NCI-H146 treated with DMSO at 0.1 percent for 48 hours (cell line): ENCODE results near the gene BGN.

Experiments
- DNase-seq: peaks from one replicate; lab custom pipeline; 2025; ENCODE audit not compliant: unreplicated experiment; lab: John Stamatoyannopoulos, UW

The BGN gene

GRCh38 chrX:153460826-153461225 lies 34.0 kb upstream of the BGN start:
- DNase-seq, result peak; percentile 1

DNA sequence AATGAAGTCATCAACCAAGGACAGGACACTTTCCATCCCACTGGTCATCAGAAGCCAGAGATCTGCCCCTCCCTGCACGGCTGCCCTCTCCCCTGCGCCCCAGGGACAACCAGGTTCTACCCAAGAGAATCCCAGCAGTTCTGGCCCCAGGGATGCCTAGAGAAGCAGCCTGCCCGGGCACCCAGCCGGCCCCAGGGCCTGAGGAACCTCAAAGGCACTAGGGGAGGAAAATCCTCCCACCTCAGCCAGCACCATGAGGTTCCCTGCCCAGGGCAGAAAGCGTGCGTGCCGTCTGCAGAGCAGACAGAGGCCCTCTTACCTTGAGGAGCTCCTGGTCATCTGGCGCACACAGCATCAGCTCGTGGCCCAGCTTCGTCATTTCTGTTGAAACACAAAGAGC lies 32.5 kb upstream of the BGN start:
- DNase-seq, result no peak

DNA sequence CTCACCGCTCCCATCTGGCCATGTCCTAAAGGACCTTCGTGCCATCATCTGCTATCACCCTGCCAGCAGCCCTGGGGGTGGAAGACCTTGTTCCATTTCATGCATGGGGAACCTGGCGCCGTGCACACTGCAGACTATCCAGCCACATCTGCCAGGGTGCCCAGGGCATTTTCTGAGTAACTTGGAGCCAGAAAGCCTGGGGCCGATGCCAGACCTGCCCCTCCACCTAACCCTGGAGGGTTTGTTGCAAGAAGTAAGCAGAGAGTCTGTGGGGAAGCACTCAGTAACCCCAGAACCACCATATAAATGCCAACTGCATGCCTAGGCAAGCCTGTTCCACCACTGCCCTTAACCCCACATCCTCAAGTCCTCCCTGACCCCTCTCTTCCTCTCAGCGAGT lies 31.7 kb upstream of the BGN start:
- DNase-seq, result no peak

GRCh38 chrX:153463556-153463955 lies 31.2 kb upstream of the BGN start:
- DNase-seq, result no peak

GRCh38 chrX:153464116-153464515 lies 30.7 kb upstream of the BGN start:
- DNase-seq, result no peak

DNA sequence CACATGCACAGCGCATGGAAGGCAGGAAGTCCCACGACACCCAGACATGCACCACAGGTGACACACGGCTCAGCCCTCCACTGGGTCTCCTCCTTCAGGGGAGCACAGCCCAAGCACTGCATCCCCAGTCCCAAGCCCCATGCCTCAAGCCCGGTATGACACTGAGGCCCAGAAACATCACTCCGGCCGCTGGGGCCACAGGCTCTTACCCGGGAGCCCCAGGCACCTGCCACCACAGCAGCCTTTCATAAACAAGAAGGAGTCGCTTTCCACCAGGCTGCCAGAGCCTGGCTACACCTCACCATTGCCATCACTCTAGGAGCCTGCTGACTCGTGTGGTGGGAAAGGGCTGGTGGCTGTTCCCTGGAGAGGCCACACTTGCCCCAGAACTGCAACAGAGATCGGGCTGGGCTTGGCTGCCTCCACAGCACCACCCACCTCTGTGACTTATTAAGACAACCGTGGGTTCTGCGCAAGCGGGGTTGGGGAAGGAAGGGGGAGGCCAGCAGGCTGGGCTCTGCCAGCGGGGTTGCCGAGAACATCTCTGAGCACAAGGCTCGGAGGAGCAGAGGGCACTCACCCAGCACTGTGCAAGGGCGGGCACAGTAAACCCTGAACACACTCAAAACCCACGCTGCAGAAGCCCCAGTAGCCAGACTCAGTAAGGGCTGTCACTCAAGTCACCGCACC lies 28.9 kb upstream of the BGN start:
- DNase-seq, result no peak

DNA sequence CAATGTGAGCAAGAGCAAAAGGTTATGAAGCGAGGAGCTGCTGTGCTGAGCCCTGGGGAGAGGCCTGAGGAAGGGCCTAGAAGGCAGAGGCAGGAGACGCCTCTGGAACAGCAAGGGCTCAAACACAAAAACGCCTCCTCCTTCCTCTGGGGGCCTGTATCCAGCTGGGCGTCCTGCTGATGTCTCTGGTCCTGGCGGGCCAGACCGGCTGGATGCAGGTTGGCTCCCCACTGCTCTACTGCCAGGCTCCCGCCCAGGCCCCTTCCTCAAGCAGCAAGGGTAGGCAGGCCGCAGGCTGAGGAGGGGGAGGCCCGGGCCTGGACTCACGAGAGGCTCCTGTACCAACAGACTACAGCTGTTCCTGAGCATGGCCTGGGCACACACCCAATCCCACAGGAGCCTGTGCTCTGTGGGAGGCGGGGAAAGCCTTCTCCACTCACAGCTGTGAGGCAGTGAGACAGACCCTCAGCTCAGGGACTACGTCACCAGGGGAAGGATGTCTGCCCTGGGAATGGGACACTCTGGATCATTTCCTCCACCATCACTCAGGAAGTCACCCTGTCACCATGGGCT lies 26.7 kb upstream of the BGN start:
- DNase-seq, result no peak

- no peak for DNase-seq
Observed at GRCh38 chrX:153469811-153470410, 24.9 kb upstream of the BGN start.

- peak; percentile 84 for DNase-seq
Observed at GRCh38 chrX:153470411-153471363, 24.1 kb upstream of the BGN start, which contains the start of gene HAUS7. HAUS7 (minus strand) TSS chrX:153470576; CDS start chrX:153470557, 19 bp downstream.

- DNase-seq, result no peak
Observed at GRCh38 chrX:153471663-153472280, 23.0 kb upstream of the BGN start.

- no peak for DNase-seq
Observed at GRCh38 chrX:153473126-153473525, 21.7 kb upstream of the BGN start.

DNA sequence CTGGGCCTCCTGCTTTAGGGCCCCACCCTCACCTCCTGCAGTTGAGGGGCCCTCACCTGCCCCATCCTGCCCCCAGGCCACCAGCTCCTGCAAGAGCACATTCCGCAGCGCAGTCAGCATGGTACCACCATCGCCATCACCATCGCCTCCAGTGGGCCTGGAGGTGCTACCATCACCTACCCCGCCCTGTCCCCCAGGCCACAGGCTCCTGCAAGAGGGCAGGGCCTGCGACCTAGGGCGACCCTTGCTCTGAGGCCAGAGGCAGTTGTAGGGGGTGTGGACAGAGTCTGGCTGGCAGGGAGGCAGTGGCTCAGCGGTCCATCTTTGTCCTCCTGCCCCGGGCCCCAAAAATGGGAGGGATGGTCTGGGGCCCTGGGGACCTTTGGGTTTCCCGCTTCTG lies 20.5 kb upstream of the BGN start:
- no peak for DNase-seq

GRCh38 chrX:153474718-153475117 lies 20.1 kb upstream of the BGN start:
- DNase-seq, result no peak

GRCh38 chrX:153475271-153475670 lies 19.5 kb upstream of the BGN start:
- no peak for DNase-seq

GRCh38 chrX:153475751-153476281 lies 19.0 kb upstream of the BGN start:
- no peak for DNase-seq

DNA sequence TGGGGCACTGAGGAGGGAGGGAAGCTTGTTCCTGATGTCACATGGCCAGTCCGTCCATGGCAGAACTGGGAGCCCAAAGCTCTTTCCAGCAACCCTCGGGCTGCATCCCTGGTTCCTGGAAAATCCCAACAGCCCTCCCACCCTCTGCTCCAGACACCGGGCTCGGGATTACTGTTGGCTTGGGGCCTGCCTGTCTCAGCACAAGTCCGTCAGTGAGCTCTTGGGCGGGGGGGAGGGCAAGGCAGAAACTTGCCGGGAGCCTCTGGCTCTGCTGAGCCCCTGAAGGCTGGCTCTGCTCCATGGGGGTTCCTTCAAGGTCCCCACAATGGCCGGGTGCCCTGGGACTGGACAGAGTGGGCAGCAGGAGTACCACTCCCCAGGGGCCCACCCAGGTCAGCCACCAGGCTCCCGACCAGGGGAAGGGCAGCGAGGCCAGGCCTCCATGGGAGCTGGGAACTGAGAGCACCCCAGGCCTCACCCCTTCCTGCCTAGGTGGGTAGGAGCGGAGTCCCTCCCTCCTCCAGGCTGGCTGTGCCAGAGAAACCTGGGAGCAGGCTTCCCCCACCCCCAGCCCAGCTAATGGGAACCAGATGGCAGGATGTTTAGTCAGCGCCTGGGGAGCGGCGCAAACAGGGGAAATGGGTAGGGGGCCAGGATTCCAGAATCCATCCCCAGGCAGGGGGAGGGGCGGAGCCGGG lies 18.0 kb upstream of the BGN start:
- DNase-seq, result peak; percentile 11

DNA sequence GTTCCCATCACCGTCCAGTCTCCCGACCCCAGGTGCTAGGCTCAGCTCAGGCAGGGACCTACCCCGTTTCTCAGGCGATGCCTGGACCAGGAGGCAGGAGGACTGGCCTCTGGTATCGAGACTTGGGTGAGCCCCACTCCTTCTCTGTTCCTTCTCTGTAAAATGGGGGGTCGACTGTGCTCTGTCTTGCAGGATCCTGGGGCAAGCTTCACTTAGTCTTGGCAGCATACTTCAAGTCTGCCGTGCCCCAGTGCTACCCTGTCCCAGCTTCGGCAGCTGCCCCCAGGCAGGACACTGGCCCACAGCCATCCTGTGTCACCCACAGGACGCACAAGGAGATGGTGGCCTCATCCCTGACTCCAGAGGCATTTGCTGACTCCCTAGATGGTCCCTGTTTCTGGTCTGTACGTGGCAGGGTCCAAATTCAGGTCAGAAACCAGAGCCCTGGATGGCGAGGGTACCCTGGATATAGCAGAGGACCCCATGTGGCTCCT lies 17.4 kb upstream of the BGN start:
- DNase-seq, result no peak

DNA sequence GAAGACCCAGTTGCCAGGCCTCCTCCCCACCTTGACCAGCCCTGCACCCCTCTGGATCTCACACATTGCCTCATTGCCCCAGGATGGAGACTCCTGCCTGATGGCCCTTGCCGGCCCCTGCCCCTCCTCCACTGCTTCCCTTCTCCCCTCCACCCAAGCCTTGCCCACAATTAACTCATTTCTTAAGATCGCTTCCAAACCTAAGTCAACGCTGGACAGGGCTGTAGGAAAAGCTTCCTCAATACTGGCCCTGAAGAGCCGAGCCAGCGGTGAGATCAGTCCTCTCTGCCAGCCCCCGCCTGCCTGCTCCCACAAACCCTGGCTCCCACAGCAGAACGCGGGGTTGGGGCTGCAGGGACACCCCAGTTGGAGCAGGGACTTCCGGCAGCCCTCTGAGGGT lies 16.9 kb upstream of the BGN start:
- no peak for DNase-seq

- no peak for DNase-seq
Observed at GRCh38 chrX:153478746-153479145, 16.0 kb upstream of the BGN start.

GRCh38 chrX:153481043-153481442 lies 13.7 kb upstream of the BGN start:
- no peak for DNase-seq
